Esophagus squamous epithelium (tissue), 5 donors: ENCODE data around the gene SIX3. TPM values are rescaled to one million over a fixed set of nuclear protein-coding genes. Genes with fewer than 3 reads are reported as not detected.

Experiments
- DNase-seq: peaks from one replicate; lab custom pipeline; 2025; lab: John Stamatoyannopoulos, UW
- H3K27ac ChIP-seq, 4 donors: fragments of 200-600 bp; sonication (generic); one replicate each; pipeline ENCODE4 v1.5.1; 2016 to 2019; ENCODE audit warnings: mild to moderate bottlenecking in 1 of 4
- H3K27me3 ChIP-seq, 4 donors: fragments of 200-600 bp; sonication (generic); 1 replicate in 3 of 4; 2 replicates in 1 of 4; pipeline versions ENCODE4 v1.5.1 to v1.6.0; 2017 to 2021; ENCODE audit warnings: antibody characterized with exemption in 1 of 4
- H3K36me3 ChIP-seq, 3 donors: fragments of 200-600 bp; sonication (generic); one replicate each; pipeline ENCODE4 v1.5.1; 2016 to 2019
- H3K4me1 ChIP-seq, 3 donors: fragments of 200-600 bp; sonication (generic); one replicate each; pipeline ENCODE4 v1.5.1; 2017 to 2019
- H3K4me3 ChIP-seq, 4 donors: fragments of 200-600 bp; sonication (generic); 1 replicate in 3 of 4; 2 replicates in 1 of 4; pipeline ENCODE4 v1.5.1; 2016 to 2019; ENCODE audit warnings: mild to moderate bottlenecking in 2 of 4, moderate library complexity in 1 of 4
- H3K9me3 ChIP-seq, 3 donors: fragments of 200-600 bp; sonication (generic); one replicate each; pipeline ENCODE4 v1.5.1; 2016 to 2019
- POLR2A ChIP-seq, 4 donors: fragments of 450-650 bp; IDR thresholded peaks; one replicate each; pipeline ENCODE4 v1.6.1; 2017; ENCODE audit warnings: antibody characterized with exemption in 4 of 4, mild to moderate bottlenecking in 4 of 4, moderate library complexity in 3 of 4
- WGBS, 2 donors: methylation state at CpG; one replicate each; pipeline ENCODE4 v1.1.5; 2018; 5-methylcytosine and 5-hydroxymethylcytosine counted together
- intact Hi-C: fragments of 100-400 bp; cut with DNase I; formaldehyde crosslinking; loops from one replicate; pipeline ENCODE4 v1.15.0; 2022
- total RNA-seq, 4 donors: library from RNA; depleted of rRNA; stranded (reverse); fragments of >200 nt; gene quantifications; one replicate each; pipeline ENCODE4 v1.1.0, GENCODE V29; 2016
- TF ChIP-seq, protein P1 (sequence below), 6 experiments: fragments of 450-650 bp in 4 of 6; fragments of 200-600 bp in 2 of 6; sonication (generic) in 2 of 6; IDR thresholded peaks; one replicate each; pipeline ENCODE4 v1.5.1; 2016 to 2019; ENCODE audit warnings: antibody characterized with exemption in 6 of 6, mild to moderate bottlenecking in 4 of 6, moderate library complexity in 4 of 6
- donor health status: DM: yes; HTN: yes; CAD: no.

The SIX3 gene
- total RNA-seq, 4 donors from 2014 or later, result not detected

DNA sequence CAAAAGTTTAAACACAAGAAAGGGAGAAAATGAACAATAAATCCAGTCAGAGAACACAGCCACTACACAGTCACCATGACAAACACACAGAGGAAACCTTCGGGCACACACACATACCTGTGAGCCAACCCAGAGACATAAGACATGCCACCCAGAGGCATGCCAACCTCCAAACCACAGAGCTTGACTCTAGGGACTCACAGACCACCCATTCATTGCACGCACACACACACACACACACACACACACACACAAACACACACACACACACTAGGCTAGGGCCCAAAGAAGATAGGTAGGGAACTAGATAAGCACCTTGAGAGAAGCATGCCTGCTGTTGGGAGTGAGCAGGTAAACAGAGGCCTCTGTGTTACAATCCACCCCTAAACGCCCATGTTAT lies 9.1 kb downstream of the SIX3 start:
- DNase-seq, result no peak
- intact Hi-C loops, result loop anchor here (10.0 kb wide), 1 partner anchor 476 kb away; no protein-coding TSS in a partner anchor

DNA sequence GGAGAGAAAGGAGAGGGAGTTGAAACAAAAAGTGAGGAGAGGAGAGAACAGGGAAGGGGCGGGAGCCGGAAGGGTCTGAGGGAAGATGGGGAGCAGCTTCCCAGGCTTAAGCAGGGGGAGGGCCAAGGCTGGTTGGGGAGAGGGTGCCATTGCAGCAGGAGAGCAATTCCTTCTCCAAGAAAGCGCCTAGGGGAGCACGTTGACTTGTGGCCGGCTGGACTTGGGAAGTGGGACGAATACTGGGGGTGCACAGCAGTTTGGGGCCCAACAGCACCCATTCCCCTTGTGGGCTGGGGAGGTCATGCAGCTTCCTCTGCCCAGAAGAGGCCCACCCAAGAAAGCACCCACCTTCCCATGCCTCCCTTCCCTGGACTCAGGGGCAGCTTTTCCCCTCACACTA lies 9.6 kb downstream of the SIX3 start:
- Histone ChIP-seq H3K4me3 (no peak overlapping the region), H3K4me1 (peaks cover 28 to 56% (median 31%) of the 10 kb centered on the region in 3 donors), H3K27me3 (peaks cover 8 to 100% (median 14%) of the 10 kb centered on the region in 4 donors), H3K9me3 (no peaks in the 10 kb centered on the region), H3K36me3 (no peaks in the 10 kb centered on the region), H3K27ac (no peak overlapping the region)
- 82 to 91% methylated on average over 6 of the region's 6 CpGs for WGBS, 2 donors
- intact Hi-C loops, result loop anchor here (10.0 kb wide), 1 partner anchor 476 kb away; no protein-coding TSS in a partner anchor
- DNase-seq, result no peak
- TF ChIP-seq POLR2A (IDR thresholded peaks at IDR 0.05), result no peak
- TF ChIP-seq, protein P1, sequence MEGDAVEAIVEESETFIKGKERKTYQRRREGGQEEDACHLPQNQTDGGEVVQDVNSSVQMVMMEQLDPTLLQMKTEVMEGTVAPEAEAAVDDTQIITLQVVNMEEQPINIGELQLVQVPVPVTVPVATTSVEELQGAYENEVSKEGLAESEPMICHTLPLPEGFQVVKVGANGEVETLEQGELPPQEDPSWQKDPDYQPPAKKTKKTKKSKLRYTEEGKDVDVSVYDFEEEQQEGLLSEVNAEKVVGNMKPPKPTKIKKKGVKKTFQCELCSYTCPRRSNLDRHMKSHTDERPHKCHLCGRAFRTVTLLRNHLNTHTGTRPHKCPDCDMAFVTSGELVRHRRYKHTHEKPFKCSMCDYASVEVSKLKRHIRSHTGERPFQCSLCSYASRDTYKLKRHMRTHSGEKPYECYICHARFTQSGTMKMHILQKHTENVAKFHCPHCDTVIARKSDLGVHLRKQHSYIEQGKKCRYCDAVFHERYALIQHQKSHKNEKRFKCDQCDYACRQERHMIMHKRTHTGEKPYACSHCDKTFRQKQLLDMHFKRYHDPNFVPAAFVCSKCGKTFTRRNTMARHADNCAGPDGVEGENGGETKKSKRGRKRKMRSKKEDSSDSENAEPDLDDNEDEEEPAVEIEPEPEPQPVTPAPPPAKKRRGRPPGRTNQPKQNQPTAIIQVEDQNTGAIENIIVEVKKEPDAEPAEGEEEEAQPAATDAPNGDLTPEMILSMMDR (IDR thresholded peaks at IDR 0.05), result no peak

More for the DNA sequence above, 9.1 kb downstream of the SIX3 start:
- no peak for TF ChIP-seq POLR2A (IDR thresholded peaks at IDR 0.05)
- TF ChIP-seq, protein P1 (IDR thresholded peaks at IDR 0.05), result no peak
- H3K4me1 ChIP-seq, result peaks cover 27 to 51% (median 28%) of the 10 kb centered on the region in 3 donors
- H3K27me3 ChIP-seq, result peaks cover 12 to 100% (median 14%) of the 10 kb centered on the region in 4 donors
- no peak overlapping the region for H3K4me3 ChIP-seq
- no peaks in the 10 kb centered on the region for H3K36me3 ChIP-seq
- no peaks in the 10 kb centered on the region for H3K9me3 ChIP-seq
- 24 to 56% methylated on average over 3 of the region's 3 CpGs for WGBS, 2 donors
- no peak overlapping the region for H3K27ac ChIP-seq

DNA sequence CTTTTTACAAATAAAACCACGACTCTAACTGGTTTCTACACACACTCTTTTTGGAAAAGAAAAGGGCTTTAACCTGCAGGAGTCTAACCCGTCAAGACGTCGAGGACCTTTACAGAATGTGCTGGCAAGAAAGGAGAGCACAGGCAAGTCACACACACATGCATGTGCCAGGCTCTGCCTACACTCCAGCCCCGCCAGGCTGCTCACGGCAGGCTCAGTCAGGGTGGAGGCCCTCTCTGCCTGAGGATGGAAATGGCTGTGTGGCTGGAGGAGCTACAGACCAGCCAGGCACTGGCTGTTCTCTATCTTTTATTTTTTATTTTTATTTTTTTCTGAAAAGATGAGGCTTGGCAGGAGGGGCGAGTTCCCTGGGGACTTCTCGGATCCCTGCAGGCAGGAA lies 10.2 kb downstream of the SIX3 start:
- no peaks in the 10 kb centered on the region for H3K9me3 ChIP-seq
- H3K4me1 ChIP-seq, result peaks cover 28 to 62% (median 31%) of the 10 kb centered on the region in 3 donors
- H3K4me3 ChIP-seq, result peak overlapping the region in 3 of 4 donors; percentile 30 to 57 (median 35)
- no peak overlapping the region for H3K27ac ChIP-seq
- H3K27me3 ChIP-seq, result peaks cover 8 to 100% (median 14%) of the 10 kb centered on the region in 4 donors
- H3K36me3 ChIP-seq, result no peaks in the 10 kb centered on the region
- WGBS, 2 donors, result 22 to 52% methylated on average over 8 of the region's 8 CpGs
- intact Hi-C loops, result loop anchor here (10.0 kb wide), 1 partner anchor 477 kb away; no protein-coding TSS in a partner anchor
- no peak for DNase-seq
- no peak for TF ChIP-seq POLR2A (IDR thresholded peaks at IDR 0.05)
- TF ChIP-seq, protein P1 (IDR thresholded peaks at IDR 0.05), result no peak

DNA sequence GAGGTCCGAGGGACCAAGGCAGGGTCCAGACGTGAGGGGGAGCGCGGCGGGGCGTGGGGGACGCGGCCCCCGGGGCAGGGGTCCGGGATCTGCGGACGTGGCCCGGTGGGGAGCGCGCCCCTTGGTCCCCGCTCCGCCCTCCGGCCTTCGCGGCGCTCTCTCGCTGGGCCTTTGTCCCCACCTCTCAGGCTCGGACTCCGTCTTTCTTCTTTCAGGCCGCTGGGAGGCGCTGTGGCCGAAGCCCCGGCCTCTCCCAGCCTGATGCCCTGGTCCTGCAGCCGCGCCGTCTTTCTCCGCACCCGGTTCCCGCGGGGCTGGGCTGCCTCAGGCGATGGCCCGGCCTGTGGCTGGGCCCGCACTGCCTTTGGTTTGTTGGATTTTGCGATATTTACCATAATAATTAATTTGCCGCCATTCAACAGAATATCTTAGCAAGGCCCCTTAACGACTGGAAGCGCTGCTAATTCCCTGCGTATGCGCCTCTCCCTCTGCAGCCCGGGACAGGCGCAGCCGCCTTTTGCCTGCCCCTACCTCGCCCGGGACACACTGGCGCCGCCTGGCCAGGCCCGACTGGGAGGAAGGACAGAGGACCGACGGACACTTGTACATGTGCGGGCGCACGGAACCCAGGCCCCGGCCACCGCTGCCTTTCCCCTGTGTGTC lies 10.8 kb downstream of the SIX3 start:
- Histone ChIP-seq H3K36me3 (no peaks in the 10 kb centered on the region), H3K27ac (no peak overlapping the region), H3K4me3 (peak overlapping the region; percentile 1 to 57 (median 32)), H3K9me3 (no peaks in the 10 kb centered on the region), H3K27me3 (peaks cover 8 to 100% (median 14%) of the 10 kb centered on the region in 4 donors), H3K4me1 (peaks cover 28 to 62% (median 31%) of the 10 kb centered on the region in 3 donors)
- WGBS, 2 donors, result 2% methylated on average over 15 of the region's 59 CpGs; no CpG with 5 or more reads in 1 of the 2 donors
- DNase-seq, result no peak
- intact Hi-C loops, result loop anchor here (10.0 kb wide), 1 partner anchor 477 kb away; no protein-coding TSS in a partner anchor
- TF ChIP-seq POLR2A (IDR thresholded peaks at IDR 0.05), result no peak
- TF ChIP-seq, protein P1 (IDR thresholded peaks at IDR 0.05), result peak; percentile 20 to 55 (median 34)
